ENCODE data around the gene REEP3.

REEP3 gene

DNA sequence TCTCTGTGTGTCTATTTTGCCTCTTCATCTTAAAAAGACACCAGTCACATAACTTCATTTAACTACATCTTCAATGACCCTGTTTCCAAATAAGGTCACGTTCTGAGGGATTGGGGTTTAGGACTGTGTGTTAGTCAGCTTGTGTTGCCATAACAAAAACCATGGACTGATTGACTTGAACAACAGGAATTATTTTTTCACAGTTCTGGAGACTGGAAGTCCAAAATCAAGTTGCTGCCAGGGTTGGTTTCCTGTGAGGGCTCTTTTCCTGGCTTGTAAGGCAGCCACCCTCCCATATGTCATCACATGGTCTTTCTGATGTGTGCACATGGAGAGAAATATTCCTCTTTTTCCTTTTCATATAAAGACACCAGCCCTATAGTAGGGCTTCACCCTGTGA is 55.3 kb downstream of the REEP3 start:
- no peak overlapping the region for H2BK12ac ChIP-seq (ENCODE audit: low read length in 2 of 2)
- no peak overlapping the region for H3K27ac ChIP-seq (ENCODE audit: low read length, poor library complexity, severe bottlenecking)
- H3K4me1 ChIP-seq (ENCODE audit: control insufficient read depth, insufficient read depth, low read depth, low read length) = no peaks in the 10 kb centered on the region
- H3K4me2 ChIP-seq (ENCODE audit: low read length, poor library complexity, severe bottlenecking) = no peak overlapping the region
- H3K79me1 ChIP-seq (replicated peaks; ENCODE audit: low read length, poor library complexity, severe bottlenecking) = peaks cover 25% of the 10 kb centered on the region
- no peak overlapping the region for H3K18ac ChIP-seq (ENCODE audit: low read depth in 1 of 2, low read length in 2 of 2)
- no peaks in the 10 kb centered on the region for H3K9me3 ChIP-seq (ENCODE audit: control insufficient read depth, low read length)
- no peak overlapping the region for H4K8ac ChIP-seq (ENCODE audit: low read length)
- H3K4ac ChIP-seq (ENCODE audit: low read depth in 1 of 2, low read length in 2 of 2) = no peak overlapping the region
- no peak overlapping the region for H2AK5ac ChIP-seq (ENCODE audit: low read length, severe bottlenecking)
- no peak overlapping the region for H3K14ac ChIP-seq (ENCODE audit: low read length in 2 of 2)
- H3K27me3 ChIP-seq (ENCODE audit: control insufficient read depth in 1 of 2, insufficient read depth in 1 of 2, low read length in 2 of 2) = no peaks in the 10 kb centered on the region
- no peak overlapping the region for H2BK120ac ChIP-seq (ENCODE audit: low read depth, low read length)
- H2BK5ac ChIP-seq (ENCODE audit: low read depth, low read length, poor library complexity, severe bottlenecking) = no peak overlapping the region
- no peak overlapping the region for H3K4me3 ChIP-seq (ENCODE audit: insufficient read depth in 1 of 2, low read depth in 1 of 2, low read length in 2 of 2)
- H3K23ac ChIP-seq (ENCODE audit: low read length in 2 of 2) = no peak overlapping the region
- no peak overlapping the region for H4K91ac ChIP-seq (ENCODE audit: low read length)
- peaks cover 2 to 15% of the 10 kb centered on the region in 2 experiments for H3K36me3 ChIP-seq (ENCODE audit: control insufficient read depth in 1 of 2, insufficient read depth in 2 of 2, low read depth in 1 of 2, low read length in 2 of 2)
- no peak overlapping the region for H2AFZ ChIP-seq (ENCODE audit: low read depth, low read length)
- WGBS = 100% methylated on average over 1 of the region's 1 CpG
- H2BK15ac ChIP-seq (ENCODE audit: low read depth, poor library complexity, severe bottlenecking) = no peak overlapping the region
- DNase-seq = peak; percentile 24
- H3K9ac ChIP-seq (ENCODE audit: low read length) = no peak overlapping the region

- peaks cover 2 to 12% of the 10 kb centered on the region in 2 experiments for H3K36me3 ChIP-seq (ENCODE audit: control insufficient read depth in 1 of 2, insufficient read depth in 2 of 2, low read depth in 1 of 2, low read length in 2 of 2)
- H3K4me1 ChIP-seq (ENCODE audit: control insufficient read depth, insufficient read depth, low read depth, low read length) = no peaks in the 10 kb centered on the region
- no peak overlapping the region for H4K91ac ChIP-seq (ENCODE audit: low read length)
- H3K4me3 ChIP-seq (ENCODE audit: insufficient read depth in 1 of 2, low read depth in 1 of 2, low read length in 2 of 2) = no peak overlapping the region
- H2BK5ac ChIP-seq (ENCODE audit: low read depth, low read length, poor library complexity, severe bottlenecking) = no peak overlapping the region
- no peak overlapping the region for H3K4ac ChIP-seq (ENCODE audit: low read depth in 1 of 2, low read length in 2 of 2)
- H3K14ac ChIP-seq (ENCODE audit: low read length in 2 of 2) = no peak overlapping the region
- no peak overlapping the region for H3K18ac ChIP-seq (ENCODE audit: low read depth in 1 of 2, low read length in 2 of 2)
- no peaks in the 10 kb centered on the region for H3K27me3 ChIP-seq (ENCODE audit: control insufficient read depth in 1 of 2, insufficient read depth in 1 of 2, low read length in 2 of 2)
- no peak overlapping the region for H3K9ac ChIP-seq (ENCODE audit: low read length)
- no peak overlapping the region for H4K8ac ChIP-seq (ENCODE audit: low read length)
- no peak overlapping the region for H2BK15ac ChIP-seq (ENCODE audit: low read depth, poor library complexity, severe bottlenecking)
- no peak overlapping the region for H3K4me2 ChIP-seq (ENCODE audit: low read length, poor library complexity, severe bottlenecking)
- H3K23ac ChIP-seq (ENCODE audit: low read length in 2 of 2) = no peak overlapping the region
- no peak overlapping the region for H2BK12ac ChIP-seq (ENCODE audit: low read length in 2 of 2)
- DNase-seq = no peak
- H3K79me1 ChIP-seq (replicated peaks; ENCODE audit: low read length, poor library complexity, severe bottlenecking) = peaks cover 33% of the 10 kb centered on the region
- H2BK120ac ChIP-seq (ENCODE audit: low read depth, low read length) = no peak overlapping the region
- no peaks in the 10 kb centered on the region for H3K9me3 ChIP-seq (ENCODE audit: control insufficient read depth, low read length)
- no peak overlapping the region for H2AK5ac ChIP-seq (ENCODE audit: low read length, severe bottlenecking)
- H2AFZ ChIP-seq (ENCODE audit: low read depth, low read length) = no peak overlapping the region
- no peak overlapping the region for H3K27ac ChIP-seq (ENCODE audit: low read length, poor library complexity, severe bottlenecking)
- 97% methylated on average over 5 of the region's 7 CpGs for WGBS
Observed at GRCh38 chr10:63578501-63578900, 57.3 kb downstream of the REEP3 start.

DNA sequence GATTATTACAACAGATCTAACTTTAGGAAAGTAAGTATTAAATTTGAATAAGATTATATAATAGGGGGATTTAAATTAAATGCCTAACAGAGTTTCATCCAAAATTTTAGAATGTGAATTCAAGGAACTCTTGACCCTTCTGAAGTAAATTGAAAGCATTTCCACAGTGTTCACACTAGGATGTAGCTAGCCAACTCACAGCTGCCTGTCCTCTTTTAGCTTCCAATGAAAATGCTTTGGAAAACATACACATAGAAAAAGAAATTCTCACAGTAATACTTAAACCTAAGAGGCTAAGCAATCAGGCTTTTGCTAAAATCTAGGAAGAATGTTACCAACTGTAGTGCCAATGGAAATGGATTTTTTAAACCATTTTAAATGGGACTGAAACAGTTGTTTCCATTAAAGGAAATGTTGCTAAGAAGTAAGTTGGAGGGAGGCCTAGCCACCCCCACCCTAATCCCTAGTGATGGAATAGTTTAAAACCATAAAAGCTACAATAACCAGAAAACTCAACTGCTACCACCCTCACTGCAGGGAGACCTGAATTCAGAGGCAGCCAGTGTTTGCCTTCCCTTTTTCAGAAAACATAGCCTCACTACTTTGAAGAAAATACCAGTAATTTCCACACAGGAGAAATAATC is 58.3 kb downstream of the REEP3 start:
- H3K4me3 ChIP-seq (ENCODE audit: insufficient read depth in 1 of 2, low read depth in 1 of 2, low read length in 2 of 2) = no peak overlapping the region
- DNase-seq = no peak
- H4K8ac ChIP-seq (ENCODE audit: low read length) = no peak overlapping the region
- H2BK15ac ChIP-seq (ENCODE audit: low read depth, poor library complexity, severe bottlenecking) = no peak overlapping the region
- H3K27ac ChIP-seq (ENCODE audit: low read length, poor library complexity, severe bottlenecking) = no peak overlapping the region
- no peaks in the 10 kb centered on the region for H3K4me1 ChIP-seq (ENCODE audit: control insufficient read depth, insufficient read depth, low read depth, low read length)
- H2AFZ ChIP-seq (ENCODE audit: low read depth, low read length) = no peak overlapping the region
- no peak overlapping the region for H3K4me2 ChIP-seq (ENCODE audit: low read length, poor library complexity, severe bottlenecking)
- H3K4ac ChIP-seq (ENCODE audit: low read depth in 1 of 2, low read length in 2 of 2) = no peak overlapping the region
- no peak overlapping the region for H2BK12ac ChIP-seq (ENCODE audit: low read length in 2 of 2)
- H3K9me3 ChIP-seq (ENCODE audit: control insufficient read depth, low read length) = no peaks in the 10 kb centered on the region
- H2BK5ac ChIP-seq (ENCODE audit: low read depth, low read length, poor library complexity, severe bottlenecking) = no peak overlapping the region
- no peaks in the 10 kb centered on the region for H3K27me3 ChIP-seq (ENCODE audit: control insufficient read depth in 1 of 2, insufficient read depth in 1 of 2, low read length in 2 of 2)
- H3K36me3 ChIP-seq (ENCODE audit: control insufficient read depth in 1 of 2, insufficient read depth in 2 of 2, low read depth in 1 of 2, low read length in 2 of 2) = peaks cover 2 to 12% of the 10 kb centered on the region in 2 experiments
- H3K79me1 ChIP-seq (replicated peaks; ENCODE audit: low read length, poor library complexity, severe bottlenecking) = peaks cover 36% of the 10 kb centered on the region
- no peak overlapping the region for H2AK5ac ChIP-seq (ENCODE audit: low read length, severe bottlenecking)
- no peak overlapping the region for H2BK120ac ChIP-seq (ENCODE audit: low read depth, low read length)
- H4K91ac ChIP-seq (ENCODE audit: low read length) = no peak overlapping the region
- H3K23ac ChIP-seq (ENCODE audit: low read length in 2 of 2) = no peak overlapping the region
- H3K18ac ChIP-seq (ENCODE audit: low read depth in 1 of 2, low read length in 2 of 2) = no peak overlapping the region
- H3K14ac ChIP-seq (ENCODE audit: low read length in 2 of 2) = no peak overlapping the region
- no peak overlapping the region for H3K9ac ChIP-seq (ENCODE audit: low read length)

DNA sequence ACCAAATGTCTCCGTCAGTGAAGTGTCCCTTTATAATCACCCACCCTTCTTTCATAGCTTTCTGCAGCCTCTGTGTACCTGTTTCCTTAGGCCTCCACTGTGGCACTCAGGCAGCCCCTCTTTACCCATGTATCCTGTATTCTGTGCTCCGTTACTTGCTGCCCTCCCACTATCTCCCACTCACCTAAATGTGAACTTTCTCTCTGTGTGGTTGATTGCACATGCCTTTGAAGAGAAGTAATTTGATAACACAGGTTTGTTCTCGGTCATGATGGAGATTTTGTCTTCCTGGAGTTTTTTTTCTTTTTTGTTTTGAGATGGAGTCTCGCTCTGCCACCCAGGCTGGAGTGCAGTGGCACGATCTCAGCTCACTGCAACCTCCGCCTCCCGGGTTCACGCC is 61.5 kb downstream of the REEP3 start:
- 100% methylated on average over 2 of the region's 8 CpGs for WGBS
- no peak overlapping the region for H2BK12ac ChIP-seq (ENCODE audit: low read length in 2 of 2)
- no peak overlapping the region for H4K91ac ChIP-seq (ENCODE audit: low read length)
- no peaks in the 10 kb centered on the region for H3K4me1 ChIP-seq (ENCODE audit: control insufficient read depth, insufficient read depth, low read depth, low read length)
- no peaks in the 10 kb centered on the region for H3K27me3 ChIP-seq (ENCODE audit: control insufficient read depth in 1 of 2, insufficient read depth in 1 of 2, low read length in 2 of 2)
- no peak overlapping the region for H2AK5ac ChIP-seq (ENCODE audit: low read length, severe bottlenecking)
- no peak overlapping the region for H3K4me2 ChIP-seq (ENCODE audit: low read length, poor library complexity, severe bottlenecking)
- no peak overlapping the region for H4K8ac ChIP-seq (ENCODE audit: low read length)
- no peak for DNase-seq
- H2AFZ ChIP-seq (ENCODE audit: low read depth, low read length) = no peak overlapping the region
- H3K36me3 ChIP-seq (ENCODE audit: control insufficient read depth in 1 of 2, insufficient read depth in 2 of 2, low read depth in 1 of 2, low read length in 2 of 2) = no peaks in the 10 kb centered on the region
- H2BK15ac ChIP-seq (ENCODE audit: low read depth, poor library complexity, severe bottlenecking) = no peak overlapping the region
- no peak overlapping the region for H2BK5ac ChIP-seq (ENCODE audit: low read depth, low read length, poor library complexity, severe bottlenecking)
- H3K27ac ChIP-seq (ENCODE audit: low read length, poor library complexity, severe bottlenecking) = no peak overlapping the region
- H2BK120ac ChIP-seq (ENCODE audit: low read depth, low read length) = no peak overlapping the region
- no peak overlapping the region for H3K9ac ChIP-seq (ENCODE audit: low read length)
- H3K18ac ChIP-seq (ENCODE audit: low read depth in 1 of 2, low read length in 2 of 2) = no peak overlapping the region
- no peak overlapping the region for H3K23ac ChIP-seq (ENCODE audit: low read length in 2 of 2)
- no peak overlapping the region for H3K4ac ChIP-seq (ENCODE audit: low read depth in 1 of 2, low read length in 2 of 2)
- no peak overlapping the region for H3K4me3 ChIP-seq (ENCODE audit: insufficient read depth in 1 of 2, low read depth in 1 of 2, low read length in 2 of 2)
- peaks cover 25% of the 10 kb centered on the region for H3K79me1 ChIP-seq (replicated peaks; ENCODE audit: low read length, poor library complexity, severe bottlenecking)
- no peaks in the 10 kb centered on the region for H3K9me3 ChIP-seq (ENCODE audit: control insufficient read depth, low read length)
- no peak overlapping the region for H3K14ac ChIP-seq (ENCODE audit: low read length in 2 of 2)

Data from mesenchymal stem cell (in vitro differentiated cells and primary cell).